Measurements from ENCODE around the gene TCF3.
"Not testable (repeated sequence)": the region's sequence is repeated elsewhere in the genome, so short reads cannot be mapped to it uniquely, and the experiment has no call there.

Gene TCF3

DNA sequence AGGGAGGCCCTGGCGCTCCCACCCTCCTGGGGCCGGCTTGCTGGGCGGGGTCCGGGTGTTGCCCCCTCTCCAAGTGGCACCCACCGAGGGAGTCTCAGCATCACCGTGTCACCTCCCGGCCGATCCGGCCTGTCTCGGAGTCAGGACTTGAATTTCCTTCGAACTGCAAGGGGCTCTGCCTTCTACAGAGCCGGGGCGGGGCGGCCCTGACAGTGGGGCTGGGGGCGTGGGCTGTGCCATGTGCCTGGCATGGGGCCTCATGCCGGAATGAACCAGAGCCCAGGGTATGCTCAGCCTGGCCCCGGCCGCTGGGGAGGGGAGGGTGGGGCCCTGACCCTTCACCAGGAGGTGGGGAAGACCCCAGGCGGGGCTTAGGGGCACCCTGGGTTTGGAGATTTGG lies 47.0 kb upstream of the TCF3 start:
- no peak overlapping the region for H3K9ac ChIP-seq (ENCODE audit: low read length)
- no peak for DNase-seq

DNA sequence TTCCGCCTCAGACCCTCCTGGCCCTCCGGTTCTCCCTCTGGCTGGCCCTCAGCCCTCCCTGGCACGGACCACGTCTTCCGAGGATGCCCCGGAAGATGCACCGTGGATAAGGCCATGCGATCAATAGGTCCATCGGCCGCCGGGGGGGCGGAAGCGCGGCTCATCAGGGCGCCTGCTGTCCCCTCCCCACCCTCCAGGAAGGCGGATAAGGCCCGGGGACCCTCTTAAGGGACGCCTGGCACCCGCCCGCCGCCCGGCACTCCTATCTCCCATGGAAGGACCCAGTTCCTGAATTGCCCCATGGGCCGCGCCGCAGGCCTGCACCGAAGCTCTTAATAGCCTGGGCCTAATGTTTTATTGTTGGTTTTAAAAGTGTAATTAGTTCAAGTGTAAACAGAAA lies 46.2 kb upstream of the TCF3 start:
- H2BK120ac ChIP-seq (ENCODE audit: low read depth, low read length): no peak overlapping the region
- no peak overlapping the region for H4K8ac ChIP-seq (ENCODE audit: low read length)
- no peak overlapping the region for H3K14ac ChIP-seq (ENCODE audit: low read length in 2 of 2)
- H2BK5ac ChIP-seq (ENCODE audit: low read depth, low read length, poor library complexity, severe bottlenecking): no peak overlapping the region
- H2BK12ac ChIP-seq (ENCODE audit: low read length in 2 of 2): no peak overlapping the region
- H3K4me2 ChIP-seq (ENCODE audit: low read length, poor library complexity, severe bottlenecking): no peak overlapping the region
- no peak overlapping the region for H3K27ac ChIP-seq (ENCODE audit: low read length, poor library complexity, severe bottlenecking)
- H2AFZ ChIP-seq (ENCODE audit: low read depth, low read length): no peak overlapping the region
- DNase-seq: no peak
- H3K4me1 ChIP-seq (ENCODE audit: control insufficient read depth, insufficient read depth, low read depth, low read length): no peaks in the 10 kb centered on the region
- no peak overlapping the region for H3K9ac ChIP-seq (ENCODE audit: low read length)
- H4K91ac ChIP-seq (ENCODE audit: low read length): no peak overlapping the region
- H2AK5ac ChIP-seq (ENCODE audit: low read length, severe bottlenecking): no peak overlapping the region
- no peak overlapping the region for H3K4ac ChIP-seq (ENCODE audit: low read depth in 1 of 2, low read length in 2 of 2)
- peaks cover 19 to 38% of the 10 kb centered on the region in 2 experiments for H3K27me3 ChIP-seq (ENCODE audit: control insufficient read depth in 1 of 2, insufficient read depth in 1 of 2, low read length in 2 of 2)
- H3K18ac ChIP-seq (ENCODE audit: low read depth in 1 of 2, low read length in 2 of 2): no peak overlapping the region
- no peaks in the 10 kb centered on the region for H3K36me3 ChIP-seq (ENCODE audit: control insufficient read depth in 1 of 2, insufficient read depth in 2 of 2, low read depth in 1 of 2, low read length in 2 of 2)
- WGBS: 88% methylated on average over 26 of the region's 26 CpGs
- no peak overlapping the region for H2BK15ac ChIP-seq (ENCODE audit: low read depth, poor library complexity, severe bottlenecking)
- H3K9me3 ChIP-seq (ENCODE audit: control insufficient read depth, low read length): peaks cover 11% of the 10 kb centered on the region
- H3K4me3 ChIP-seq (ENCODE audit: insufficient read depth in 1 of 2, low read depth in 1 of 2, low read length in 2 of 2): no peak overlapping the region
- no peaks in the 10 kb centered on the region for H3K79me1 ChIP-seq (replicated peaks; ENCODE audit: low read length, poor library complexity, severe bottlenecking)
- H3K23ac ChIP-seq (ENCODE audit: low read length in 2 of 2): no peak overlapping the region

More for the DNA sequence above, 47.0 kb upstream of the TCF3 start:
- Histone ChIP-seq H3K36me3 (ENCODE audit: control insufficient read depth in 1 of 2, insufficient read depth in 2 of 2, low read depth in 1 of 2, low read length in 2 of 2) (no peaks in the 10 kb centered on the region), H4K91ac (ENCODE audit: low read length) (no peak overlapping the region), H2BK120ac (ENCODE audit: low read depth, low read length) (no peak overlapping the region), H3K9me3 (ENCODE audit: control insufficient read depth, low read length) (peaks cover 13% of the 10 kb centered on the region), H3K23ac (ENCODE audit: low read length in 2 of 2) (no peak overlapping the region), H3K4me2 (ENCODE audit: low read length, poor library complexity, severe bottlenecking) (no peak overlapping the region), H2AFZ (ENCODE audit: low read depth, low read length) (no peak overlapping the region), H2BK15ac (ENCODE audit: low read depth, poor library complexity, severe bottlenecking) (no peak overlapping the region), H2AK5ac (ENCODE audit: low read length, severe bottlenecking) (no peak overlapping the region), H2BK12ac (ENCODE audit: low read length in 2 of 2) (no peak overlapping the region), H3K4me3 (ENCODE audit: insufficient read depth in 1 of 2, low read depth in 1 of 2, low read length in 2 of 2) (no peak overlapping the region), H3K14ac (ENCODE audit: low read length in 2 of 2) (no peak overlapping the region), H3K27me3 (ENCODE audit: control insufficient read depth in 1 of 2, insufficient read depth in 1 of 2, low read length in 2 of 2) (peaks cover 16 to 34% of the 10 kb centered on the region in 2 experiments), H4K8ac (ENCODE audit: low read length) (no peak overlapping the region), H3K4ac (ENCODE audit: low read depth in 1 of 2, low read length in 2 of 2) (no peak overlapping the region), H3K4me1 (ENCODE audit: control insufficient read depth, insufficient read depth, low read depth, low read length) (no peaks in the 10 kb centered on the region), H3K18ac (ENCODE audit: low read depth in 1 of 2, low read length in 2 of 2) (no peak overlapping the region), H2BK5ac (ENCODE audit: low read depth, low read length, poor library complexity, severe bottlenecking) (no peak overlapping the region), H3K27ac (ENCODE audit: low read length, poor library complexity, severe bottlenecking) (no peak overlapping the region), H3K79me1 (replicated peaks; ENCODE audit: low read length, poor library complexity, severe bottlenecking) (no peaks in the 10 kb centered on the region)
- WGBS: 88% methylated on average over 19 of the region's 19 CpGs

DNA sequence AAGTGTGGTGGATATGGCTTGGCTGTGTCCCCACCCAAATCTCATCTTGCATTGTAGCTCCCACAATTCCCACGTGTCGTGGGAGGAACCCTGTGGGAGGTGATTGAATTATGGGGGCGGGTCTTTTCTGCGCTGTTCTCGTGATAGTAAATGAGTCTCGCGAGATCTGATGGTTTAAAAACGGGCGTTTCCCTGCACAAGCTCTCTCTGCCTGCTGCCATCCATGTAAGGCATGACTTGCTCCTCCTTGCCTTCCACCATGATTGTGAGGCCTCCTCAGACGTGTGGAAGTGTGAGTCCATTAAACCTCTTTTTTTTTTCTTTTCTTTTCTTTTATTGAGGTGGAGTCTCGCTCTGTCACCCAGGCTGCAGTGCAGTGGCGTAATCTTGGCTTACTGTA lies 43.1 kb upstream of the TCF3 start:
- peaks cover 11% of the 10 kb centered on the region for H3K9me3 ChIP-seq (ENCODE audit: control insufficient read depth, low read length)
- not testable (repeated sequence) for H3K36me3 ChIP-seq (ENCODE audit: control insufficient read depth in 1 of 2, insufficient read depth in 2 of 2, low read depth in 1 of 2, low read length in 2 of 2); H3K4me1 ChIP-seq (ENCODE audit: control insufficient read depth, insufficient read depth, low read depth, low read length); H4K8ac ChIP-seq (ENCODE audit: low read length); DNase-seq; H3K79me1 ChIP-seq (replicated peaks; ENCODE audit: low read length, poor library complexity, severe bottlenecking); H3K23ac ChIP-seq (ENCODE audit: low read length in 2 of 2); H2AK5ac ChIP-seq (ENCODE audit: low read length, severe bottlenecking); H3K4me2 ChIP-seq (ENCODE audit: low read length, poor library complexity, severe bottlenecking); H3K9ac ChIP-seq (ENCODE audit: low read length); H3K27ac ChIP-seq (ENCODE audit: low read length, poor library complexity, severe bottlenecking); H2BK5ac ChIP-seq (ENCODE audit: low read depth, low read length, poor library complexity, severe bottlenecking); H2AFZ ChIP-seq (ENCODE audit: low read depth, low read length); H2BK12ac ChIP-seq (ENCODE audit: low read length in 2 of 2); H4K91ac ChIP-seq (ENCODE audit: low read length); H3K14ac ChIP-seq (ENCODE audit: low read length in 2 of 2); H3K4ac ChIP-seq (ENCODE audit: low read depth in 1 of 2, low read length in 2 of 2); H3K18ac ChIP-seq (ENCODE audit: low read depth in 1 of 2, low read length in 2 of 2); H2BK120ac ChIP-seq (ENCODE audit: low read depth, low read length); H2BK15ac ChIP-seq (ENCODE audit: low read depth, poor library complexity, severe bottlenecking); H3K4me3 ChIP-seq (ENCODE audit: insufficient read depth in 1 of 2, low read depth in 1 of 2, low read length in 2 of 2)
- peaks cover 34 to 52% of the 10 kb centered on the region in 2 experiments for H3K27me3 ChIP-seq (ENCODE audit: control insufficient read depth in 1 of 2, insufficient read depth in 1 of 2, low read length in 2 of 2)
- WGBS: 79% methylated on average over 11 of the region's 12 CpGs

DNA sequence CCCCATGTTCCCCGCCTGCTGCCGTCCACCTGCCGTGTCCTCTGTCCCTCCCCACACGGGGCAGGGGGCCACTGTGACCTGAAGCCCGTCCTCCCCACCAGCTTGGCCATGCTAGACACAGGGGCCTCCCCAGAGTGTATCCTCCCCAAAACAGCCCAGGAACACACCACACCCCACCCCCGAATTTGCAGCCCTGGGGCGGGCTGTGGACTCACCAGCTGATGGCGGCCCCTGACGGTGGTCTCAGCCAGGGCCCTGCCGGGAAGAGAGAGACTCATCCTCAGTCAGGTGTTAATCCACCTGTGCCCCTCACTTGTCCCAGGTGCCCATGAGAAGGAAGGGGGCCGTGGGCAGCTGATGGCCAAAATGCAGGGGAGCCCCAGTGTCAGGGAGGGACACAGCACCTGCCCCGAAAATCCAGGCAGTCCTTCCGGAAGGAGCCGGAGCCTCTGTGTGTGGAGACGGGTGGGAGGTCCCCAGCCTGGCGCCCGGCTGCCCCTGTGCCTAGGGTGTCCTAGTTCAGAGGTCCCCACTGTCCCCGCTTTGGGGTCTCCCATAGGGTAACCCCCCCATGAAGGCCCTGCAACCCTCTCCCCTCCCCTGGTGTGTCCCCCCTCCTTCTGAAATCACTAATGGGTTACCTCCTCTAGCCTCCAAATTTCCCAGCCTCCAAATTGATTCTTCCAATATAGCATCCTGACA lies 39.3 kb upstream of the TCF3 start:
- Histone ChIP-seq H4K8ac (ENCODE audit: low read length) (no peak overlapping the region), H4K91ac (ENCODE audit: low read length) (no peak overlapping the region), H3K27me3 (ENCODE audit: control insufficient read depth in 1 of 2, insufficient read depth in 1 of 2, low read length in 2 of 2) (peaks cover 44 to 46% of the 10 kb centered on the region in 2 experiments), H3K79me1 (replicated peaks; ENCODE audit: low read length, poor library complexity, severe bottlenecking) (no peaks in the 10 kb centered on the region), H3K18ac (ENCODE audit: low read depth in 1 of 2, low read length in 2 of 2) (no peak overlapping the region), H2BK12ac (ENCODE audit: low read length in 2 of 2) (no peak overlapping the region), H3K4ac (ENCODE audit: low read depth in 1 of 2, low read length in 2 of 2) (no peak overlapping the region), H3K36me3 (ENCODE audit: control insufficient read depth in 1 of 2, insufficient read depth in 2 of 2, low read depth in 1 of 2, low read length in 2 of 2) (no peaks in the 10 kb centered on the region), H2BK120ac (ENCODE audit: low read depth, low read length) (no peak overlapping the region), H3K4me1 (ENCODE audit: control insufficient read depth, insufficient read depth, low read depth, low read length) (no peaks in the 10 kb centered on the region), H3K23ac (ENCODE audit: low read length in 2 of 2) (no peak overlapping the region), H3K4me2 (ENCODE audit: low read length, poor library complexity, severe bottlenecking) (no peak overlapping the region), H3K27ac (ENCODE audit: low read length, poor library complexity, severe bottlenecking) (no peak overlapping the region), H3K9me3 (ENCODE audit: control insufficient read depth, low read length) (peaks cover 11% of the 10 kb centered on the region), H2BK5ac (ENCODE audit: low read depth, low read length, poor library complexity, severe bottlenecking) (no peak overlapping the region), H2AK5ac (ENCODE audit: low read length, severe bottlenecking) (no peak overlapping the region), H3K4me3 (ENCODE audit: insufficient read depth in 1 of 2, low read depth in 1 of 2, low read length in 2 of 2) (no peak overlapping the region), H3K9ac (ENCODE audit: low read length) (no peak overlapping the region), H2BK15ac (ENCODE audit: low read depth, poor library complexity, severe bottlenecking) (no peak overlapping the region), H3K14ac (ENCODE audit: low read length in 2 of 2) (no peak overlapping the region), H2AFZ (ENCODE audit: low read depth, low read length) (no peak overlapping the region)
- 62% methylated on average over 18 of the region's 18 CpGs for WGBS
- no peak for DNase-seq

All from mesenchymal stem cell (in vitro differentiated cells and primary cell).